Fibroblast of the aortic adventitia (primary cell): ENCODE measurements around the gene KIAA1755. TPM values are rescaled to one million over a fixed set of nuclear protein-coding genes. Genes with fewer than 3 reads are reported as not detected.

Experiments used
- DNase-seq: peaks from one replicate; pipeline ENCODE4 v3.0.0-alpha.2; 2010; ENCODE audit warnings: low read depth
- H3K4me3 ChIP-seq: 2 replicates; pipeline ENCODE4 v1.5.1; 2011; ENCODE audit warnings: low read depth, mild to moderate bottlenecking, control low read depth, low read length, moderate library complexity
- CTCF ChIP-seq: IDR thresholded peaks from 2 replicates; pipeline ENCODE4 v1.5.1; 2011; ENCODE audit warnings: mild to moderate bottlenecking, low read length, control low read depth, inconsistent platforms; ENCODE audit not compliant: insufficient read depth
- total RNA-seq: library from RNA; depleted of rRNA; stranded (reverse); fragments of >200 nt; gene quantifications from 2 replicates; pipeline ENCODE4 v1.2.3, GENCODE V29; 2012; ENCODE audit warnings: low replicate concordance

Gene KIAA1755
- total RNA-seq, 1 donor = 10.8 TPM

- TF ChIP-seq CTCF = no peak
- H3K4me3 ChIP-seq = no peak overlapping the region
- DNase-seq = no peak
Measured at GRCh38 chr20:38177201-38177600, 83.3 kb downstream of the KIAA1755 start.

- TF ChIP-seq CTCF = no peak
- no peak overlapping the region for H3K4me3 ChIP-seq
- DNase-seq = no peak
Measured at GRCh38 chr20:38175304-38176180, 85.0 kb downstream of the KIAA1755 start.

- DNase-seq = peak; percentile 93
- peak; percentile 19 for TF ChIP-seq CTCF
- no peak overlapping the region for H3K4me3 ChIP-seq
Measured at GRCh38 chr20:38173237-38174156, 87.0 kb downstream of the KIAA1755 start.

GRCh38 chr20:38172408-38172807 lies 88.1 kb downstream of the KIAA1755 start:
- DNase-seq = peak; percentile 51
- no peak overlapping the region for H3K4me3 ChIP-seq
- peak; percentile 57 for TF ChIP-seq CTCF

GRCh38 chr20:38171675-38172043 lies 88.9 kb downstream of the KIAA1755 start:
- H3K4me3 ChIP-seq = no peak overlapping the region
- DNase-seq = no peak
- no peak for TF ChIP-seq CTCF

GRCh38 chr20:38170826-38171674 lies 89.5 kb downstream of the KIAA1755 start:
- TF ChIP-seq CTCF = no peak
- no peak overlapping the region for H3K4me3 ChIP-seq
- DNase-seq = peak; percentile 71
